Sigmoid colon (tissue), 7 donors: ENCODE data around the gene BDNF. TPM values are rescaled to one million over a fixed set of nuclear protein-coding genes. Genes with fewer than 3 reads are reported as not detected.

ENCODE experiments used
- DNase-seq: peaks from one replicate; pipeline ENCODE4 v3.0.0-alpha.2; 2019
- H3K27ac ChIP-seq, 4 donors: fragments of 200-600 bp; sonication (generic); one replicate each; pipeline ENCODE4 v1.5.1; 2016 to 2019; ENCODE audit warnings: mild to moderate bottlenecking in 1 of 4
- H3K27me3 ChIP-seq, 3 donors: fragments of 200-600 bp; sonication (generic); one replicate each; pipeline ENCODE4 v1.5.1; 2019; ENCODE audit warnings: mild to moderate bottlenecking in 1 of 3
- H3K36me3 ChIP-seq, 4 donors: fragments of 200-600 bp; sonication (generic); one replicate each; pipeline ENCODE4 v1.5.1; 2016 to 2019
- H3K4me1 ChIP-seq, 4 donors: fragments of 200-600 bp; sonication (generic); one replicate each; pipeline ENCODE4 v1.5.1; 2017 to 2019
- H3K4me3 ChIP-seq, 4 donors: fragments of 200-600 bp; sonication (generic); one replicate each; pipeline ENCODE4 v1.5.1; 2017 to 2019; ENCODE audit warnings: mild to moderate bottlenecking in 2 of 4, moderate library complexity in 1 of 4
- H3K9me3 ChIP-seq, 4 donors: fragments of 200-600 bp in 3 of 4; sonication (generic) in 3 of 4; one replicate each; pipeline versions ENCODE4 v1.5.1 to v1.6.1; 2013 to 2019
- EP300 ChIP-seq, 4 donors: sonication (generic); formaldehyde crosslinking; IDR thresholded peaks; one replicate each; pipeline ENCODE4 v1.6.1; 2017; ENCODE audit warnings: antibody characterized with exemption in 4 of 4
- POLR2A ChIP-seq, 2 donors: fragments of 450-650 bp; IDR thresholded peaks; one replicate each; pipeline ENCODE4 v1.6.1; 2016; ENCODE audit warnings: antibody characterized with exemption in 2 of 2, mild to moderate bottlenecking in 2 of 2, moderate library complexity in 2 of 2
- POLR2AphosphoS5 ChIP-seq, 4 donors: sonication (generic); formaldehyde crosslinking; IDR thresholded peaks; one replicate each; pipeline ENCODE4 v1.6.1; 2017; ENCODE audit warnings: antibody characterized with exemption in 4 of 4
- WGBS, 2 donors: extraction: QIAGEN DNeasy Blood & Tissue Kit; methylation state at CpG; one replicate each; pipeline ENCODE4 v1.1.7; 2013; 5-methylcytosine and 5-hydroxymethylcytosine counted together
- intact Hi-C: fragments of 100-400 bp; cut with DNase I; formaldehyde crosslinking; loops from one replicate; pipeline ENCODE4 v1.15.1; 2023
- polyA plus RNA-seq, 3 donors: library from polyadenylated mRNA; stranded (reverse); fragments of 200-250 nt; gene quantifications; one replicate each; pipeline ENCODE4 v1.2.3, GENCODE V29; 2013
- total RNA-seq, 4 donors: library from RNA; depleted of rRNA; stranded (reverse); fragments of >200 nt; gene quantifications; one replicate each; pipeline ENCODE4 v1.1.0, GENCODE V29; 2016
- TF ChIP-seq, protein P1 (sequence below), 4 experiments: fragments of 450-650 bp in 3 of 4; fragments of 200-600 bp in 1 of 4; IDR thresholded peaks; one replicate each; pipeline ENCODE4 v1.5.1; 2016 to 2019; ENCODE audit warnings: antibody characterized with exemption in 4 of 4, mild to moderate bottlenecking in 3 of 4, moderate library complexity in 2 of 4
- donor health status: healthy with polysubstance abuse.
- donor health status: Bipolar disorder and iron deficiency.
- donor health status: healthy.

Gene BDNF
- total and polyA plus RNA-seq, 7 donors, result 0.10 to 1.1 (median 0.49) TPM; not detected in 2

DNA sequence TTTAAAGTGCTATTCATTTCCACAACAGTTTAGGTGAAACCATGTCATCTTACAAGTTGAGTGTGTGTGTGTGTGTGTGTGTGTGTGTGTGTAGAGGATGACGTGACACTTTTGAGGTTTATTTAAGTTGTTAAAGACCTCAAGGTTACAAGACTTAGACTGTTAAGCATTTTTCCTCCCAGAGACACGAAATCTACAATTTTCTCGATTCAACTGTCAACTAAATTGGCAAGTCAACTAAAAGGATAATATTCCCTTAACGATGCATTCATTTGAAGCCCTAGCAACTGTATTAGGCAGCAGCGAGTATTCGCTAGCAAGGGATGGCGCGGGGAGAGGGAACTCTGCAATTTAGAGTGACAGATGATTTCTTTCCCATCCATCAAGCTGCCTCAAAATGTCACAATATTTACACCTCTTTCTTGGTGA lies 17.6 kb upstream of the BDNF start:
- 10 to 17% methylated on average over 8 of the region's 8 CpGs for WGBS, 2 donors
- H3K9me3 ChIP-seq, result no peaks in the 10 kb centered on the region
- peaks cover 33 to 77% (median 53%) of the 10 kb centered on the region in 3 donors for H3K27me3 ChIP-seq
- DNase-seq, result no peak
- no peaks in the 10 kb centered on the region for H3K36me3 ChIP-seq
- intact Hi-C loops, result no loop called here
- H3K27ac ChIP-seq, result peak overlapping the region in 1 of 4 donors; percentile 9
- no peak for TF ChIP-seq POLR2AphosphoS5 (IDR thresholded peaks at IDR 0.05)
- TF ChIP-seq EP300 (IDR thresholded peaks at IDR 0.05), result no peak
- no peak for TF ChIP-seq POLR2A (IDR thresholded peaks at IDR 0.05)
- TF ChIP-seq, protein P1, sequence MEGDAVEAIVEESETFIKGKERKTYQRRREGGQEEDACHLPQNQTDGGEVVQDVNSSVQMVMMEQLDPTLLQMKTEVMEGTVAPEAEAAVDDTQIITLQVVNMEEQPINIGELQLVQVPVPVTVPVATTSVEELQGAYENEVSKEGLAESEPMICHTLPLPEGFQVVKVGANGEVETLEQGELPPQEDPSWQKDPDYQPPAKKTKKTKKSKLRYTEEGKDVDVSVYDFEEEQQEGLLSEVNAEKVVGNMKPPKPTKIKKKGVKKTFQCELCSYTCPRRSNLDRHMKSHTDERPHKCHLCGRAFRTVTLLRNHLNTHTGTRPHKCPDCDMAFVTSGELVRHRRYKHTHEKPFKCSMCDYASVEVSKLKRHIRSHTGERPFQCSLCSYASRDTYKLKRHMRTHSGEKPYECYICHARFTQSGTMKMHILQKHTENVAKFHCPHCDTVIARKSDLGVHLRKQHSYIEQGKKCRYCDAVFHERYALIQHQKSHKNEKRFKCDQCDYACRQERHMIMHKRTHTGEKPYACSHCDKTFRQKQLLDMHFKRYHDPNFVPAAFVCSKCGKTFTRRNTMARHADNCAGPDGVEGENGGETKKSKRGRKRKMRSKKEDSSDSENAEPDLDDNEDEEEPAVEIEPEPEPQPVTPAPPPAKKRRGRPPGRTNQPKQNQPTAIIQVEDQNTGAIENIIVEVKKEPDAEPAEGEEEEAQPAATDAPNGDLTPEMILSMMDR (IDR thresholded peaks at IDR 0.05), result no peak
- H3K4me3 ChIP-seq, result peak overlapping the region in 2 of 4 donors; percentile 47 to 49
- H3K4me1 ChIP-seq, result peaks cover 0 to 35% (median 31%) of the 10 kb centered on the region in 4 donors

DNA sequence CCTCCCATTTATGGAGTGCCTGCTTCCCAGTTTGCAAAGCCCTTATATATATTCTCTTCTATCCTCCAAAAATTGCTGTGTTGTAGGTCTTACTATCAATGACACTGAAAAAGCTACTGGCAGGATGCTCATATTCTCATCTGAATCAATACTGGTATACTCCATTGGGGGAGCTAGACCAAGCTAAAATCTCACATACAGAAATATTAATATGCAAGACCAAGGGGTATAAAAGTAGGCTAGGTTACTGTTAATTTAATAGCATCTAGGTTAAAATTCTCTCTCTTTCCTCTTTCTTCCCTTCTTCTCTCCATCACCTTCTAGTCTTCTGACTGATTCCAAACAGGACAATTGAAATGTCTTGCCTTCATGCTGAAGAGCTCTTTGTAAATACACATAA lies 17.1 kb upstream of the BDNF start:
- TF ChIP-seq EP300 (IDR thresholded peaks at IDR 0.05) (no peak), POLR2A (IDR thresholded peaks at IDR 0.05) (no peak), POLR2AphosphoS5 (IDR thresholded peaks at IDR 0.05) (no peak)
- TF ChIP-seq, protein P1 (IDR thresholded peaks at IDR 0.05), result no peak
- intact Hi-C loops, result no loop called here
- Histone ChIP-seq H3K36me3 (no peaks in the 10 kb centered on the region), H3K27me3 (peaks cover 29 to 73% (median 49%) of the 10 kb centered on the region in 3 donors), H3K4me1 (peaks cover 0 to 31% (median 26%) of the 10 kb centered on the region in 4 donors), H3K27ac (no peak overlapping the region), H3K4me3 (no peak overlapping the region), H3K9me3 (no peaks in the 10 kb centered on the region)
- no peak for DNase-seq

DNA sequence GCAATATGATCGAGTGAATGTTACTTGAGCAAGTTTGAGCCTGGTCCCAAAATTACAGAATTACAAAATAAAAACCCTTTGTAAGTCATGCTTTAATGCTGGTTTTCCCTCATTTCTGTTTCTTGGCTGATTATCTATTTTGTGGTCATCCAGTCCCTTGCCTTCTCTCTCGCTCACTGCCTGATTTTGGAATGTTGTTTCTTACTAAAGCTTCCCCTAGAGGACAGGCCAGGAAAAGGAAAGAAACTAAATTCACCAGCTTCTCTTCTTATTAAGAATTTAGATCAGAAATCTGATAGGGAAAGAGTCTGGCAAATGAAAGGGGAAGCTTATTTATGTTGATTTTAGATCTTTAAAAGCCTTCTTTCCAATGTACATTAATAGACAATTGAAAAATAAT lies 16.6 kb upstream of the BDNF start:
- TF ChIP-seq, protein P1 (IDR thresholded peaks at IDR 0.05), result no peak
- TF ChIP-seq POLR2A (IDR thresholded peaks at IDR 0.05), result no peak
- no peak for TF ChIP-seq EP300 (IDR thresholded peaks at IDR 0.05)
- TF ChIP-seq POLR2AphosphoS5 (IDR thresholded peaks at IDR 0.05), result no peak
- Histone ChIP-seq H3K27ac (no peak overlapping the region), H3K27me3 (peaks cover 28 to 67% (median 43%) of the 10 kb centered on the region in 3 donors), H3K4me3 (no peak overlapping the region), H3K4me1 (peaks cover 0 to 25% (median 21%) of the 10 kb centered on the region in 4 donors), H3K36me3 (no peaks in the 10 kb centered on the region), H3K9me3 (no peaks in the 10 kb centered on the region)
- intact Hi-C loops, result no loop called here
- no peak for DNase-seq
- WGBS, 2 donors, result 61 to 76% methylated on average over 2 of the region's 2 CpGs

DNA sequence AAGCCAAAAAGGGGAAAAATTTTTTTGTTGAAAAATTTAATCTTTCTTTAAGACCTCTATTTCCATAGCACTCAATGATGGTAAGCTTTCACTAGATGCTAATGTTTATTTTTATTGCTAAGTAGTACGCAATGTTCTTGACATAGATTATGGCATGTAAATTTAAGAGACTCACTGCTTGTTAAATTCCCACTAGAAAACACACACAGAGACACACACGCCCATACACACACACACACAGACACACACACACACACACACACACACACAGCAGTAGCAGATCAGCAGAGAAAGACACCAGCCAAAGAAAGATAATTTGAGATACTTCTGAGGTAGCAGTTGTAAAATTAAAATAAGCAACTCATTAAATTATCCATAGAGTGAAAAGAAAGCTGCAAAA lies 16.0 kb upstream of the BDNF start:
- TF ChIP-seq POLR2A (IDR thresholded peaks at IDR 0.05), result no peak
- TF ChIP-seq, protein P1 (IDR thresholded peaks at IDR 0.05), result no peak
- no peak for TF ChIP-seq EP300 (IDR thresholded peaks at IDR 0.05)
- peaks cover 22 to 61% (median 37%) of the 10 kb centered on the region in 3 donors for H3K27me3 ChIP-seq
- 50 to 76% methylated on average over 2 of the region's 2 CpGs for WGBS, 2 donors

DNA sequence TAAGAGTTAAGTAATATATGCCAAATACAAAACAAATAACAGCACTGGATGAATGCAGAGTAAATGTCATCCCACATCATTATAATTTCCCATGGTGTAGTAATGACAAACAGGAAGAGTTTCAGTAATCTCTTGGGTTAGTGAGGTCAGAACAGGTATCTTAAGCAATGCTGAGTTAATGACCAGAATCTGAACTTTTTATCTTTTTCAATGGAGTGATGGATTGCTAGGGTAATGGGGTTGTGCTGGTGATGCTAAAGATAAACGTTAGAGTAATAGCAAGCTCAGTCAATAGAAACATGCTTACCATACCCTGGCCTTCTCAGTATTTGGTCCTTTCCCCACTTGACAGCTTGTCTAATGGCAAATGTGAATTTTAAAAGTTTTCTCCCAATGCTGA lies 11.5 kb upstream of the BDNF start:
- no peaks in the 10 kb centered on the region for H3K36me3 ChIP-seq
- H3K27me3 ChIP-seq, result peaks cover 0 to 22% (median 0%) of the 10 kb centered on the region in 3 donors
- no peak overlapping the region for H3K27ac ChIP-seq
- no peak for DNase-seq
- H3K4me1 ChIP-seq, result no peaks in the 10 kb centered on the region
- intact Hi-C loops, result no loop called here
- no peaks in the 10 kb centered on the region for H3K9me3 ChIP-seq
- no peak overlapping the region for H3K4me3 ChIP-seq
- WGBS, 2 donors, result 35% methylated on average over 1 of the region's 1 CpG
- no peak for TF ChIP-seq POLR2A (IDR thresholded peaks at IDR 0.05)
- TF ChIP-seq, protein P1 (IDR thresholded peaks at IDR 0.05), result no peak
- no peak for TF ChIP-seq EP300 (IDR thresholded peaks at IDR 0.05)
- TF ChIP-seq POLR2AphosphoS5 (IDR thresholded peaks at IDR 0.05), result no peak

More for the DNA sequence above, 16.0 kb upstream of the BDNF start:
- peaks cover 0 to 22% (median 19%) of the 10 kb centered on the region in 4 donors for H3K4me1 ChIP-seq
- no peaks in the 10 kb centered on the region for H3K9me3 ChIP-seq
- H3K27ac ChIP-seq, result no peak overlapping the region
- no peak overlapping the region for H3K4me3 ChIP-seq
- H3K36me3 ChIP-seq, result no peaks in the 10 kb centered on the region
- intact Hi-C loops, result no loop called here
- no peak for DNase-seq
